ENCODE results near the gene TICAM2. TPM values are rescaled to one million over a fixed set of nuclear protein-coding genes. Genes with fewer than 3 reads are reported as not detected.

The TICAM2 gene
- total and polyA plus RNA-seq, 2 experiments from 2014 or later: 2.1 to 2.5 TPM

DNA sequence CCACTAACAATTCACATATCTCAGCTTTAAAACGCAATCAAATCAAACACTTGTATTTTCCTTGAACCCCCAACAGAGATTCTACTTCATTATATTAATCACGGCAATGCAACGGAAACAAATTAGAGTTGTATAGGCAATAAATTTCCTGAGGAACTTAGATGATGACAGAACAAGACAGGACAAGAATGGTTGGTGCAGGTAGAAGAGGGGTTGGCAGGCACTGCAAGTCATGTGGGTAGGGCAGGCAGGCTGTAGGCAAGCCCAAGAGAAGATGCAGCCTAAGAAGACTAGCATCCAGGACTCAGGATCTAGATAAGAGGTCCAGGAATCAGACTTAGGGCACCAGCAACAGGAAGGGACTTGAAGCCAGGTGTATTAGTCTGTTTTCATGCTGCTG is 41.1 kb downstream of the TICAM2 start:
- Histone ChIP-seq H3K79me2 (no peaks in the 10 kb centered on the region), H3K27ac (no peak overlapping the region), H3K27me3 (no peaks in the 10 kb centered on the region), H3K4me2 (no peak overlapping the region), H3K4me3 (no peak overlapping the region), H3K9me2 (replicated peaks; ENCODE audit: insufficient read depth) (no peaks in the 10 kb centered on the region), H3K4me1 (ENCODE audit: insufficient read depth) (peaks cover 9% of the 10 kb centered on the region), H4K20me1 (ENCODE audit: insufficient read depth, poor library complexity, severe bottlenecking) (no peaks in the 10 kb centered on the region), H3K36me3 (replicated peaks; ENCODE audit: insufficient read depth, low read depth) (no peaks in the 10 kb centered on the region), H3K9me3 (ENCODE audit: low read depth) (no peaks in the 10 kb centered on the region), H2AFZ (no peak overlapping the region)
- DNase-seq (ENCODE audit: low spot score): no peak
- WGBS (ENCODE audit: low lambda C conversion rate, missing lambda C conversion rate): 96% methylated on average over 3 of the region's 3 CpGs
- no peak for TF ChIP-seq EZH2phosphoT487 (IDR thresholded peaks at IDR 0.05; ENCODE audit: low read depth, severe bottlenecking, unreplicated experiment)
- TF ChIP-seq EZH2 (IDR thresholded peaks at IDR 0.05; ENCODE audit: borderline replicate concordance): no peak
- TF ChIP-seq, protein P1, sequence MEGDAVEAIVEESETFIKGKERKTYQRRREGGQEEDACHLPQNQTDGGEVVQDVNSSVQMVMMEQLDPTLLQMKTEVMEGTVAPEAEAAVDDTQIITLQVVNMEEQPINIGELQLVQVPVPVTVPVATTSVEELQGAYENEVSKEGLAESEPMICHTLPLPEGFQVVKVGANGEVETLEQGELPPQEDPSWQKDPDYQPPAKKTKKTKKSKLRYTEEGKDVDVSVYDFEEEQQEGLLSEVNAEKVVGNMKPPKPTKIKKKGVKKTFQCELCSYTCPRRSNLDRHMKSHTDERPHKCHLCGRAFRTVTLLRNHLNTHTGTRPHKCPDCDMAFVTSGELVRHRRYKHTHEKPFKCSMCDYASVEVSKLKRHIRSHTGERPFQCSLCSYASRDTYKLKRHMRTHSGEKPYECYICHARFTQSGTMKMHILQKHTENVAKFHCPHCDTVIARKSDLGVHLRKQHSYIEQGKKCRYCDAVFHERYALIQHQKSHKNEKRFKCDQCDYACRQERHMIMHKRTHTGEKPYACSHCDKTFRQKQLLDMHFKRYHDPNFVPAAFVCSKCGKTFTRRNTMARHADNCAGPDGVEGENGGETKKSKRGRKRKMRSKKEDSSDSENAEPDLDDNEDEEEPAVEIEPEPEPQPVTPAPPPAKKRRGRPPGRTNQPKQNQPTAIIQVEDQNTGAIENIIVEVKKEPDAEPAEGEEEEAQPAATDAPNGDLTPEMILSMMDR (IDR thresholded peaks at IDR 0.05; ENCODE audit: poor library complexity): no peak

DNA sequence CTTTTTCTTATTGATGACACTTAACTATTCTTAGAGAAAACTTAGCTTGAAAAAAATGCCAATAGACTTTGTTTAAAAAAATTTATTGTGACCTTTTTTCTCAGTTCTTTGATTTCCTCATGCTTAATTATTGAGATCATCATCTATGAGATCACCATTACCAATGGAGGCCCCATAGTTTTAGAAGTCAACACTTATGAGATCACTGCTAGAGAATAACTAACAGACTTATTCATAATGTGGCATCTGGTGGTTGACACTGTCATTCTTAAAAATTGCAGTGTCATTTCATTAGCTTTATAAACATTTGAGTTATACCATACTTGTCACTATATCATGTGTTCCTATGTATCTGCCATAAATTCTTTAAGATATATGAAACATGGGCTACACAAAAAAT is 42.8 kb downstream of the TICAM2 start:
- H3K9me2 ChIP-seq (replicated peaks; ENCODE audit: insufficient read depth): no peaks in the 10 kb centered on the region
- H3K27ac ChIP-seq: no peak overlapping the region
- H4K20me1 ChIP-seq (ENCODE audit: insufficient read depth, poor library complexity, severe bottlenecking): no peaks in the 10 kb centered on the region
- H3K36me3 ChIP-seq (replicated peaks; ENCODE audit: insufficient read depth, low read depth): no peaks in the 10 kb centered on the region
- no peak for DNase-seq (ENCODE audit: low spot score)
- no peak overlapping the region for H3K4me3 ChIP-seq
- no peaks in the 10 kb centered on the region for H3K79me2 ChIP-seq
- H3K27me3 ChIP-seq: no peaks in the 10 kb centered on the region
- no peak overlapping the region for H3K4me2 ChIP-seq
- H2AFZ ChIP-seq: no peak overlapping the region
- TF ChIP-seq EZH2 (IDR thresholded peaks at IDR 0.05; ENCODE audit: borderline replicate concordance): no peak
- no peak for TF ChIP-seq EZH2phosphoT487 (IDR thresholded peaks at IDR 0.05; ENCODE audit: low read depth, severe bottlenecking, unreplicated experiment)
- TF ChIP-seq, protein P1 (IDR thresholded peaks at IDR 0.05; ENCODE audit: poor library complexity): no peak
- peaks cover 9% of the 10 kb centered on the region for H3K4me1 ChIP-seq (ENCODE audit: insufficient read depth)
- H3K9me3 ChIP-seq (ENCODE audit: low read depth): no peaks in the 10 kb centered on the region

DNA sequence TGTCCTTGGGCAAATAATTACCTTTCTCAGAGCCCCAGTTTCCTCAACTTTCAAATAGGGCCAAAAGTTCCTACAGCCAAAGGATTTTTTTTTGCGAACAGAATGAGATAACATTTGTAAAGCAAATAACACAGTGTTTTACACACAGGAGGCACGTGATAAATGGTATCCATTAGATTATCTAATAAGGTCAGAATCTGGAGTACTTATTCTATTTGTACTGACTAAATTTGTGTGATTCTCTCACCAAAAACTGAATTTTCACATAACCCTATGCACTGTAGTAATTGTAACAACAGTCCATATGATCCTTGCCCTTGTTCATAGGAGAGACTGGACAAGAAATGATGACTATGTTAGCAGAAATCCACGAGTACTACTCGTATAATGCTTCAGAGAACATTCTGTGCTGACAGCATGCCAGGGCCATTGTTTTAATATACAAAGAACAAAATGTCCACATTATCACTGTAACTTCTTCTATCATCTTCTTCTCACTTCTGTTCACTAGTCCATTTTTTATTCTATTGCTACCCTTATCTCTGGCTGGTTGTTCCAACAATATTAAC is 43.8 kb downstream of the TICAM2 start:
- H3K4me1 ChIP-seq (ENCODE audit: insufficient read depth): peaks cover 9% of the 10 kb centered on the region
- WGBS (ENCODE audit: low lambda C conversion rate, missing lambda C conversion rate): 45% methylated on average over 4 of the region's 4 CpGs
- H3K27ac ChIP-seq: peak overlapping the region; percentile 79
- no peak overlapping the region for H3K4me2 ChIP-seq
- DNase-seq (ENCODE audit: low spot score): no peak
- H3K27me3 ChIP-seq: no peaks in the 10 kb centered on the region
- no peaks in the 10 kb centered on the region for H3K79me2 ChIP-seq
- no peaks in the 10 kb centered on the region for H3K36me3 ChIP-seq (replicated peaks; ENCODE audit: insufficient read depth, low read depth)
- no peaks in the 10 kb centered on the region for H3K9me2 ChIP-seq (replicated peaks; ENCODE audit: insufficient read depth)
- H3K9me3 ChIP-seq (ENCODE audit: low read depth): no peaks in the 10 kb centered on the region
- H4K20me1 ChIP-seq (ENCODE audit: insufficient read depth, poor library complexity, severe bottlenecking): no peaks in the 10 kb centered on the region
- no peak overlapping the region for H2AFZ ChIP-seq
- H3K4me3 ChIP-seq: no peak overlapping the region
- TF ChIP-seq, protein P1 (IDR thresholded peaks at IDR 0.05; ENCODE audit: poor library complexity): no peak
- TF ChIP-seq EZH2phosphoT487 (IDR thresholded peaks at IDR 0.05; ENCODE audit: low read depth, severe bottlenecking, unreplicated experiment): no peak
- TF ChIP-seq EZH2 (IDR thresholded peaks at IDR 0.05; ENCODE audit: borderline replicate concordance): no peak

Measured in hepatocyte (in vitro differentiated cells).